GM15510 (cell line): Measurements from ENCODE around the gene HOPX.

ENCODE experiments used
- POLR2A ChIP-seq: IDR thresholded peaks from 3 replicates; pipeline ENCODE4 v1.6.1; 2011; ENCODE audit warnings: borderline replicate concordance; ENCODE audit not compliant: insufficient read length; ENCODE audit errors: extremely low read depth

Gene HOPX

DNA sequence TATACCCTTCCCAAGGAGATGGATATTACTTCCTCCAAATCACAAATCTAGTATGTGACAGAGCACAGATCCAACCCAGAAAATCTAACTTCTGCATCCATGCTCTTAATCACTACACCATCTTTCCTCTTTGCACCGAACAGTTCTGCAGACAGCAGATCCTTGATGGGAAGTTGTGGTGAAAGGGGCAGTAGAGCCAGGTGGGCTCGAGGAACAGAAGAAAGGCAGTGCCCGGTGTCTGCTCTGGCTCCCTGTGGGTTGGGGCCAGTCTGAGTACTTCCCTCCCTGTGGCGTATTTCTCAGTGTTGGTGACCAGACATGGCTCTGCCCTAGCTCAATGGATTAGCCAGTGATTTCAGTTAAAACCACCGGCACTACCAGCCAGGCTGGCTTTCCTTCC lies 15.3 kb downstream of the HOPX start:
- no peak for TF ChIP-seq POLR2A

DNA sequence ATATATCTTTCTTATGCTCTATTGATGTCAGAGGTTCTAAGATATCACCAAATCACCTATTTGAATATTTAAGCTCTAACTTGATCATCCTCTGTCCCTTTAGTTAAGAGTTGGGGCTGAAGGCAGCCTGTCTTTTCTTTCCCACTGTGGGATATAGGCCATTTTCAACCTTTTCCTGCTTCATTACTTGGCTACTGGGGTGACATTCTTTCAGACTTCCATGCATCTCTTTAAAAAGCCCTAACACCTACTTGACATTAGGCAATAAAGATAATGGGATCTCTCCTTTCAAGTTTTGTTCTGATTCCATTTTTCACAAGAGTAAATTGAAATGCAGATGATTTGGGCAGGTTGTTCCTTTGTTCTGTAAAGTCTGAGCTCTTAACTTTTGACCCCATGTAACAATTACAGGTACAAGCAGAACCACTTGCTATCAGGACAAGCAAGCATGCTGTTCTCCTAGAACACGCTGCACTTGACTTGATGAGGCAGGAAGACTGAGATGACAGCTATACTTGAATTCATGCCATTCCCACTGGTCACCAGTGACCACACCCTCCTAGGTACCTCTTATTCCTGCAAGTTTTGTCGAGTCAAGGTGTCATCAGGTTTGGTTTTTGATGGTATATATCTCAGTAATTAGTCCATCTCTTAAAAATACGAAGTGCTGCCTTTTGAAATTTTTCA lies 18.2 kb downstream of the HOPX start:
- TF ChIP-seq POLR2A = no peak

DNA sequence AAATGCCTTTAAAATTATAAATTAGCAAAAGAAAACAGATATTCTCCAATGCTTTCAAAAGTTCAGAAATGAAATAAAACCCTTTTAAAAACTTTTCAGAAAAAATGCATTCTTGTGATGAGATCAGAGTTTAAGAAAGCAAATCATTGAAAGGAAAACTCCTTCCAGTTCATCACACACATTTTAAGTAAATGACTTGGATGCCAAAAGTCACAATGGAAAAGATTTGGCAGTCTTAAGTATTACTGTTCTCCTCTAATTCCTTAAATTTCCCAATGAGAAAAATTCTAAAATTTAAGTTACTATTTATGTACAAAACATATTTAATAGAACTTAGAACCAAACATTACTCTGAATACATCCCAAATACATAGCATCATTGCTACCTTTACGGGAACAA lies 21.1 kb downstream of the HOPX start:
- no peak for TF ChIP-seq POLR2A

DNA sequence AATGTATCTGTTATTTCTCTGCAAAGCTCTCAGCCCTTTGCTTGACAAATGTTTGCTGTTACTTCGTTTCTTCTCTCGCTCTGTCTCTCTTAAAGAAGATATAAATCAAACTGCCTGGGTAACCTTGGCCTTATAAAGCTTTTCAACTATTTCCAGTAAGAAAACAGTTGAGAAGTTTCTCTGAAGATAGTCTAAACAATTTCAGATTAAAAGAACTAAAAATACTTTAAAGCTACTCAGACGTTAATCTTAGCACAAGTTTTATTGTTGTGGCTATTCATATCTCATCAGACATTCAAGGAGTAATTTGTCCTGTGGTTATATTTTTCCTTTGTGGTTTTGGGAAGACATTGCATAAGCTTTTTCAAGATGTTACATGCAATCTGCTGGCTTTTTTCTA lies 22.6 kb downstream of the HOPX start:
- no peak for TF ChIP-seq POLR2A

GRCh38 chr4:56657818-56658217 lies 23.3 kb downstream of the HOPX start:
- no peak for TF ChIP-seq POLR2A

- no peak for TF ChIP-seq POLR2A
These were observed 24.0 kb downstream of the HOPX start for GRCh38 chr4:56657128-56657527.

DNA sequence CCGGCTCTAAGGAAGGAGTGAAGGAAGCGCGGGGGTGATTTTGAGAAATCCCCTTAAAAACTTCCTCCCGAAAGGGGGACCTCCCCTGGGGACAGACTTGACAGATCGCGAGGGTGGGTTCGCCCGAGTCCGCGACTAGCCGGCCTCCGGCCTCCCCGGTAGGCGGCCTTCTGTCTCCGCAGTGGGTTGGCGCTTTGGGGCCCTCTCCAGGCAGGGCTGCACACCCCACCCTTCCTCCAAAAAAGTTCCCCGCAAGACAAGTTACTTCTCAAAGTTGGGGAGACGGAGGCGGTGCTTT lies 24.8 kb downstream of the HOPX start:
- no peak for TF ChIP-seq POLR2A

DNA sequence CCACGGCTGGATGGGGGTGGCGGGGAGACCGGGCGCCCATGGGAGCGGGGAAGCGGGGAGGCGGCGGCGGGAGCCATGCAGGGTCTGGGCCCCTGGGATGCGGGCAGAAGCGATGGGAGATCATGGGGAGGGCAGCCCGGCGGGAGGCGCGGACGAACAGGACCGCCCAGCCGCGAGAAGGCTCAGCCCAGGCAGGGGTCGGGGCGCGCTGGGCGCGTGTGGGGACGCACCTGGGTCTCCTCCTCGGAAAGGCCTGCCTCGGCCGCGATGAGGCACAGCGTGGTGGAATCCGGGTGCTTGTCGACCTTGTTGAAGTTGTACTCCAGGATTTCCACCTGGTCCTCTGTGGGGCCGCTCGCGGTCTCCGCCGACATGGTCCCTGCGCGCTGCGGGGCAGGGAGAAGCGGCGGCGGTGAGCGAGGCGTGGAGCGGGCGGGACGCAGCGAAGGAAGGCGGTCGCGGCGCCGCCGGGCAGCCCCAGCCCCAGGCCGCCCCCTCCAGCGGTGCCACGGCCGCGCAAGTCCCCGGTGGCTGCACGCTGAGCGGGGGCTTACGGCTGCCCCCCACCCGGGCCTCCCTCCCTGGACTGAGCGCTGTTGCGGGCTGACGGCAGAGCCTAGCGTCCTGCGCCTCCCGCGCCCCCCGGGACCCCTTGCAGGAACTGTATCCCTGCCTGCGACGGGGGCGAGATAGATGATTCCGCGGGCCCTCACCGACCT lies 25.3 kb downstream of the HOPX start:
- no peak for TF ChIP-seq POLR2A

- no peak for TF ChIP-seq POLR2A
These were observed 25.9 kb downstream of the HOPX start for GRCh38 chr4:56655209-56655626.

- no peak for TF ChIP-seq POLR2A
These were observed 26.9 kb downstream of the HOPX start for GRCh38 chr4:56654238-56654632.

DNA sequence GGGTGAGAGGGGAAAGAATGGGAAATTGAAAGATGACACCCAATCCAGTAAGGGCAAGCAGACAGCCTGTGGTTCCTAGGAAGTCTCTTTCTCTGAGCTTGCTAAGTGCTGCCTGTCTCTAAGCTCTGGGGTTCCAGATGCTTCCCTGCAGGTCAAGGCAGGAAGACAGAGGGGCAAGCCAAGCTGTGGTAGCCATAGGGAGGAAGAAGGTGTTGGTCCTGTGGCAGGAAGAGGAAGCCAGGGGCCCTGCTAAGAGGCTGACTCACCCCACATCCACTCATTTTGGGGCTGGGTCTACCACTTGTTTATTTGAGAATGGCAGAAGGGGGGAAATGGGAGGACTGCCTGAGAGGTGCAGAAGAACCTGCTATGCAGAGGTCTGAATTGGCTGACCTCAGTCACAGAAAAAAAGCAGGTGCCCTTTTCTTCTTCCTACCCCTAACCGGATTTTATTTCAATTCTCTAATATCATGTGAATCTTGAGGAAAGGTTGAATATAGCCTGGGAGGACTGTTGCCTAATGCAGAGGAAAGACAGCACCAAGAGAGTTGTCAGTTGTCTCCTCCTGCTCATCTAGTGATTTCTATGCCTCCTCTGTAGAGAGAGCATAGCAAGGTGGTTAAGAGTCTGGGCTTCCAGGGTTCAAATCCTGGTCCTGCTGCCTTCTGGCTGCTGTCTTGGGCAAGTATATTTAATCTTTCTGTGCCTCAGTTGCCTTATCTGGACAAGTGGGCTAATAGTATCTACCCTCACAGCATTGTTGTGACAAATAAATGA lies 27.4 kb downstream of the HOPX start:
- TF ChIP-seq POLR2A = no peak

DNA sequence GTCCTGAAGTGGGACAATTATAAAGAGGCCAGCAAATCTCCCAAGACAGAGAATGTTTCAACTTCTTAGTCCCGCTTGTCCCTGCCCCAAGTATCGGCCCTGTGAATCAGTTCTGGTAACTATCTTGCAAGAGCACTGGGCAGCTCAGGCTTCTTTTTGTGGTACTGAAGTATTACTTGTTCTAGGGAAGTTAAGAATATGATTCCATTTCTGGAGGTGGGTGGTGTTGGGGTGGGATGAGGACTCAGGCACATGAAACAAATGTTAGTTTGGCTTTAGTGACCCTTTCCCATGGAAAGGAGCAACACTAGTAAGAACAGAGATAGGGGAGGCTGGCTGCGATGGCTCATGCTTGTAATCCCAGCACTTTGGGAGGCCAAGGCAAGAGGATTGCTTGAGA lies 28.9 kb downstream of the HOPX start:
- no peak for TF ChIP-seq POLR2A

GRCh38 chr4:56651056-56651350 lies 30.1 kb downstream of the HOPX start:
- TF ChIP-seq POLR2A = no peak

DNA sequence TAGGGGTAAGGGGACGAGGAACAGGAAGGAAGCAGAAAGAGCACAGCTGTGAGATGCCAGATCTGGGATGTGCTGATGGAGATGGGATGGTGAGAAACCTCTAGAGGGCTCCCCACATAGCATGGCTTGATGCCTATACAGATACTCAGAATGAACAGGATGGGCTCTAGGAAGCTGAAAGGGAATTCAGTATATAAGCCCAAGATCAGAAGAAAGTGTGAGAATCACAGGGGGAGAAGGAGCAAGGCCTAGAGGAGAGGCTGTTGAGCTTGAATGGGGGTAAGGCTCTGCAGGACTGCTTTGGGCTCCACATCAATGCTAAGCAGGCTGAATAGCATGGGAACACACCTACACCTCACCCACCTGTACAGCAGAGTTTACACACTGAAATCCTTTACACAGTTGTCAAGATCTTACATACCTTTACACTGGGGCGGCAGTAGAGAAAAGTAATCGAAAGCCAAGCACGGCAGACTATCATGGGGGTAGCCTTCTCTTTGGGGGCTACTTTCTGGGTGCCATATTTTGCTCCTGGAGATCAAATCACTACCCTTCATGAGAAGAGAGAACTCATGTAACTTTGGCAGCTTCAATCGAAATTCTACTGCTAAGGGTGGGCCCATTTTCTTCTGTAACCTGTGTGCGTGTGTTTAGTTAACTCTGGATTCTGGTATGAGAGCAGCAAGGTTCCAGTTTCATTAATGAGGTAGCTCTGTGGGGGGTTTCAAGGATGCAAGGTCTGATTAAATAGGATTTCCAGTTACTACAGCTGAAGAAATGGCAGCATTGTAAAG lies 30.6 kb downstream of the HOPX start:
- no peak for TF ChIP-seq POLR2A
